SK-N-SH (cell line): ENCODE data around the gene FBN2. TPM values are rescaled to one million over a fixed set of nuclear protein-coding genes. Genes with fewer than 3 reads are reported as not detected.

ENCODE experiments used
- CTCF ChIA-PET: fragments of 300-600, 350-600 bp; formaldehyde crosslinking; extraction: SDS; loops from one replicate; lab custom pipeline; 2021; lab: Yijun Ruan, JAX
- POLR2A ChIA-PET: fragments of 350-600 bp; sonication (Branson Sonifier 250); formaldehyde crosslinking; extraction: SDS; loops from one replicate; lab custom pipeline; 2020; ENCODE audit warnings: antibody characterized with exemption, inconsistent platforms; lab: Yijun Ruan, JAX
- DNase-seq: peaks from one replicate; pipeline ENCODE4 v3.0.0; 2012
- H2AFZ ChIP-seq: fragments of 200-600 bp; sonication (generic); 2 replicates; pipeline ENCODE4 v1.8.1; 2016; ENCODE audit warnings: antibody characterized with exemption, mild to moderate bottlenecking, low read depth
- H3F3A ChIP-seq: fragments of 200-600 bp; sonication (generic); replicated peaks from 2 replicates; pipeline ENCODE3; 2016; ENCODE audit warnings: antibody characterized with exemption, mild to moderate bottlenecking; ENCODE audit not compliant: insufficient read depth
- H3K27ac ChIP-seq, 2 experiments: fragments of 200-500 bp in 1 of 2; fragments of 200-600 bp in 1 of 2; sonication (Bioruptor generic) in 1 of 2; sonication (generic), shearing (Covaris generic) in 1 of 2; 2 replicates each; pipeline versions ENCODE4 v1.5.1 to v1.6.1; 2014 to 2016; ENCODE audit warnings: low read depth in 2 of 2, inconsistent platforms in 1 of 2, low read length in 1 of 2, mild to moderate bottlenecking in 1 of 2, mixed read lengths in 1 of 2
- H3K27me3 ChIP-seq: fragments of 200-600 bp; sonication (generic), shearing (Covaris generic); 2 replicates; pipeline ENCODE4 v1.6.1; 2016; ENCODE audit warnings: mixed run types; ENCODE audit not compliant: insufficient read depth
- H3K36me3 ChIP-seq, 2 experiments: fragments of 200-500 bp in 1 of 2; fragments of 200-600 bp in 1 of 2; sonication (Bioruptor generic) in 1 of 2; sonication (generic) in 1 of 2; replicated peaks in 1 of 2; 2 replicates each; pipeline versions ENCODE3 to v1.5.1; 2014 to 2016; ENCODE audit warnings: low read length in 1 of 2, mild to moderate bottlenecking in 1 of 2; ENCODE audit not compliant: insufficient read depth in 2 of 2, control insufficient read depth in 1 of 2
- H3K4me1 ChIP-seq, 2 experiments: fragments of 200-500 bp in 1 of 2; fragments of 200-600 bp in 1 of 2; sonication (Bioruptor generic) in 1 of 2; sonication (generic), shearing (Covaris generic) in 1 of 2; 2 replicates each; pipeline versions ENCODE4 v1.5.1 to v1.6.1; 2014 to 2016; ENCODE audit warnings: low read depth in 1 of 2, low read length in 1 of 2, mixed run types in 1 of 2; ENCODE audit not compliant: insufficient read depth in 2 of 2, control insufficient read depth in 1 of 2
- H3K4me2 ChIP-seq: fragments of 200-600 bp; sonication (generic), shearing (Covaris generic); 2 replicates; pipeline ENCODE4 v1.6.1; 2017; ENCODE audit warnings: mixed run types
- H3K4me3 ChIP-seq, 2 experiments: fragments of 200-500 bp in 1 of 2; fragments of 200-600 bp in 1 of 2; sonication (Bioruptor generic) in 1 of 2; sonication (generic), shearing (Covaris generic) in 1 of 2; 2 replicates each; pipeline versions ENCODE4 v1.5.1 to v1.8.1; 2014 to 2016; ENCODE audit warnings: low read depth in 2 of 2, inconsistent platforms in 1 of 2, low read length in 1 of 2, mild to moderate bottlenecking in 1 of 2, mixed read lengths in 1 of 2, moderate library complexity in 1 of 2
- H3K79me2 ChIP-seq: fragments of 200-600 bp; sonication (generic); 2 replicates; pipeline ENCODE4 v1.8.1; 2017; ENCODE audit warnings: mild to moderate bottlenecking; ENCODE audit not compliant: insufficient read depth
- H3K9ac ChIP-seq: fragments of 200-600 bp; sonication (generic); 2 replicates; pipeline ENCODE4 v1.6.1; 2017; ENCODE audit warnings: mixed run types
- H3K9me2 ChIP-seq: fragments of 200-600 bp; sonication (generic); 2 replicates; pipeline ENCODE4 v1.6.1; 2017; ENCODE audit warnings: mixed run types
- H3K9me3 ChIP-seq: fragments of 200-600 bp; sonication (generic); 2 replicates; pipeline ENCODE4 v1.6.1; 2017; ENCODE audit warnings: mixed run types, mild to moderate bottlenecking, moderate library complexity
- H4K20me1 ChIP-seq: fragments of 200-600 bp; sonication (generic); 2 replicates; pipeline ENCODE4 v1.6.1; 2017; ENCODE audit warnings: mild to moderate bottlenecking, mixed run types; ENCODE audit not compliant: insufficient read depth
- ELF1 ChIP-seq: IDR thresholded peaks from 2 replicates; pipeline ENCODE4 v1.4.0; 2012
- GABPA ChIP-seq: IDR thresholded peaks from 2 replicates; pipeline ENCODE4 v1.4.0; 2012; ENCODE audit warnings: low read depth, mild to moderate bottlenecking
- GATA2 ChIP-seq: sonication (generic); formaldehyde crosslinking; IDR thresholded peaks from 2 replicates; pipeline ENCODE4 v1.5.0; 2020; ENCODE audit warnings: mild to moderate bottlenecking, missing genetic modification reagents
- MEF2A ChIP-seq: IDR thresholded peaks from 2 replicates; pipeline ENCODE4 v1.4.0; 2012; ENCODE audit warnings: low read depth, borderline replicate concordance
- POLR2AphosphoS5 ChIP-seq: IDR thresholded peaks from 2 replicates; pipeline ENCODE4 v1.6.1; 2012; ENCODE audit warnings: low read depth, low read length
- RAD21 ChIP-seq: IDR thresholded peaks from 2 replicates; pipeline ENCODE4 v1.6.1; 2012; ENCODE audit warnings: mild to moderate bottlenecking, low read length
- RCOR1 ChIP-seq: fragments of 150-350 bp; IDR thresholded peaks from 2 replicates; pipeline ENCODE4 v1.6.1; 2017; ENCODE audit warnings: antibody characterized with exemption, low read length
- SMC3 ChIP-seq: IDR thresholded peaks from 2 replicates; pipeline ENCODE4 v1.6.1; 2012; ENCODE audit warnings: low read depth, low read length, improper control_type of control experiment
- TCF12 ChIP-seq: IDR thresholded peaks from 2 replicates; pipeline ENCODE4 v1.4.0; 2012
- YY1 ChIP-seq: IDR thresholded peaks from 2 replicates; pipeline ENCODE4 v1.4.0; 2012; ENCODE audit warnings: low read depth, mild to moderate bottlenecking
- WGBS: methylation state at CpG from one replicate; pipeline ENCODE4 v1.1.6; 2017; ENCODE audit warnings: low lambda C conversion rate; 5-methylcytosine and 5-hydroxymethylcytosine counted together
- polyA plus RNA-seq, 3 experiments: library from polyadenylated mRNA; depleted of rRNA; stranded (reverse); fragments of >200 nt; gene quantifications; 2 replicates each; pipeline ENCODE4 v1.2.3, GENCODE V29; 2012
- TF ChIP-seq, protein P1 (sequence below): fragments of 200-600 bp; sonication (generic); IDR thresholded peaks from 2 replicates; pipeline ENCODE4 v1.6.1; 2017; ENCODE audit warnings: antibody characterized with exemption, mild to moderate bottlenecking, moderate library complexity
- TF ChIP-seq, protein P2 (sequence below): IDR thresholded peaks from 2 replicates; pipeline ENCODE4 v1.4.0; 2012; ENCODE audit warnings: low read depth
- TF ChIP-seq, protein P3 (sequence below): IDR thresholded peaks from 2 replicates; pipeline ENCODE4 v1.4.0; 2012; ENCODE audit warnings: low read depth, borderline replicate concordance

FBN2 gene
- polyA plus RNA-seq, 1 of the 3 experiments (the other 2 are of a cell fraction): 2.2 TPM

DNA sequence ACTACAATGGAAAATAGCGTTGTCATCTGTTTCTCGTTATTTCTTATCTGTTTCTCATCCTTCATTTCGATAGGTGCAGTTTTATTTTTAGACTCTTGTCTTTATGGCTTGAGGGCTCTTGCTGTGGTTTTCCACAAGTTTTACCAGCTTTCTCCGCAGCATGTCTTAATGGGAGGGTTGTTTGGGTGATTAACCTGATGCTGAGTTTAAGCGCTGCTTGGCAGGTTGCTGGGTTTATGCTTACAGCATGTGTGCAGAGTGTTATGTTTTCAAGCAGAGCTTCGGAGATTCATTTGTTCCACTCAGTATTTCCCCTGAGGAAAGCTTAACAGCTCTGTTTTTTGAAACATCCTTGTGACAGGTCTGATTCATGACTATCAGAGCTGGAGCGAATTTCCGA, 300.5 kb downstream of the FBN2 start:
- no peak overlapping the region for H3K4me3 ChIP-seq
- ChIA-PET CTCF (no interaction called here), POLR2A (no interaction called here)
- 5% methylated on average over 8 of the region's 8 CpGs for WGBS
- H3K9me2 ChIP-seq: no peaks in the 10 kb centered on the region
- no peaks in the 10 kb centered on the region for H3F3A ChIP-seq
- H3K4me1 ChIP-seq: peaks cover 0 to 6% of the 10 kb centered on the region in 2 experiments; a peak in 2 of 4 replicates
- H3K79me2 ChIP-seq: no peaks in the 10 kb centered on the region
- H3K27ac ChIP-seq: peak overlapping the region in 1 of 2 experiments; percentile 62; a peak in 1 of 4 replicates
- no peak overlapping the region for H3K4me2 ChIP-seq
- DNase-seq: no peak
- H3K36me3 ChIP-seq: no peaks in the 10 kb centered on the region
- H3K9ac ChIP-seq: no peak overlapping the region
- no peak overlapping the region for H2AFZ ChIP-seq
- TF ChIP-seq TCF12: 0 out of 2 replicates have a peak, but pooled peaks have one; percentile 14
- TF ChIP-seq SMC3: no peak
- no peaks in the 10 kb centered on the region for H4K20me1 ChIP-seq
- H3K27me3 ChIP-seq: peaks cover 11% of the 10 kb centered on the region; the same call in 1 of the 2 replicates
- no peaks in the 10 kb centered on the region for H3K9me3 ChIP-seq

DNA sequence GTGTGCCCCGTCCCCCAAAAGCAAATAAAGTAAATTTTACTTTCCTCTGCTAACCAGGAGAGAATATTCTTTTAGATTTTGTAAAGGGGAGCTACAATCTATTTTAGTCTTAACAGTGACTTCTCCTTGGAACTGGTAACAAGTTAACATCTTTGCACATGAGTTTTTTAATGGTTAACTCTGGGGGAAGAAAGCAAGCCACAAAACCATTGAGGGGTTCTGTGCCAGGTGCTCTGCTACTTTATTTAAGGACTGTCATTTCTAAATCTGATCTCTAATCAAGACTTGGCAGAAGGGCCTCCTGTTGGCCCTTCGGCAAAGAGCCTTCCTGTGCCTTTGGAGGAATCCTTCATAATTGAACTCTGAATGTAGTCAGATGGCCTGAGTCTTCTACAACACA, 301.0 kb downstream of the FBN2 start:
- POLR2A ChIA-PET: no interaction called here

DNA sequence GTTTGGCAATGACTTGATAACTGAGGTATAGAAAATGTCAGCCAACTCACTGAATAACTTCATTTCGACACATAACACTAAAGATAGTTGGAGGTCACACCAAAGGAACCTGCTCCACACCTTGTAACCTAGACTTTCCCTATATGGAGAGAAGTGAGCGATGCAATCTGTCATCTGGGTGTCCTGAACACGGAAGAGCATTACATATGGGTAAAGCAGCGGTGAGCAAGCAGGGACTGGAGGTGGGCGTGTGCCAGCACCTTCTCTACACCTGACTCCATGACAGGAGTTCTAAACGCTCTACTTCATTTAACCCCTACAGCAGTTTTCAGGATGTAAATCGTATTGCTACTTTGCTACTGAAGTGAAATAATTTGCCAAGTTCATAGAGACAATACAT, 301.7 kb downstream of the FBN2 start:
- no peaks in the 10 kb centered on the region for H3K79me2 ChIP-seq
- ChIA-PET POLR2A (no interaction called here), CTCF (no interaction called here)
- H3K27me3 ChIP-seq: peaks cover 11% of the 10 kb centered on the region; the same call in 1 of the 2 replicates
- peaks cover 0 to 6% of the 10 kb centered on the region in 2 experiments; a peak in 2 of 4 replicates for H3K4me1 ChIP-seq
- no peak overlapping the region for H3K9ac ChIP-seq
- WGBS: 16% methylated on average over 7 of the region's 7 CpGs
- no peaks in the 10 kb centered on the region for H3K9me2 ChIP-seq
- H3K4me3 ChIP-seq: no peak overlapping the region
- H3K36me3 ChIP-seq: no peaks in the 10 kb centered on the region
- H3K27ac ChIP-seq: no peak overlapping the region; a peak in 1 of 4 replicates
- no peaks in the 10 kb centered on the region for H4K20me1 ChIP-seq
- DNase-seq: no peak
- H3K9me3 ChIP-seq: no peaks in the 10 kb centered on the region
- no peak overlapping the region for H2AFZ ChIP-seq
- no peaks in the 10 kb centered on the region for H3F3A ChIP-seq
- no peak overlapping the region for H3K4me2 ChIP-seq
- TF ChIP-seq, protein P1, sequence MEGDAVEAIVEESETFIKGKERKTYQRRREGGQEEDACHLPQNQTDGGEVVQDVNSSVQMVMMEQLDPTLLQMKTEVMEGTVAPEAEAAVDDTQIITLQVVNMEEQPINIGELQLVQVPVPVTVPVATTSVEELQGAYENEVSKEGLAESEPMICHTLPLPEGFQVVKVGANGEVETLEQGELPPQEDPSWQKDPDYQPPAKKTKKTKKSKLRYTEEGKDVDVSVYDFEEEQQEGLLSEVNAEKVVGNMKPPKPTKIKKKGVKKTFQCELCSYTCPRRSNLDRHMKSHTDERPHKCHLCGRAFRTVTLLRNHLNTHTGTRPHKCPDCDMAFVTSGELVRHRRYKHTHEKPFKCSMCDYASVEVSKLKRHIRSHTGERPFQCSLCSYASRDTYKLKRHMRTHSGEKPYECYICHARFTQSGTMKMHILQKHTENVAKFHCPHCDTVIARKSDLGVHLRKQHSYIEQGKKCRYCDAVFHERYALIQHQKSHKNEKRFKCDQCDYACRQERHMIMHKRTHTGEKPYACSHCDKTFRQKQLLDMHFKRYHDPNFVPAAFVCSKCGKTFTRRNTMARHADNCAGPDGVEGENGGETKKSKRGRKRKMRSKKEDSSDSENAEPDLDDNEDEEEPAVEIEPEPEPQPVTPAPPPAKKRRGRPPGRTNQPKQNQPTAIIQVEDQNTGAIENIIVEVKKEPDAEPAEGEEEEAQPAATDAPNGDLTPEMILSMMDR: no peak
- TF ChIP-seq RAD21 (no peak), RCOR1 (no peak), GATA2 (no peak), GABPA (no peak), YY1 (no peak), ELF1 (no peak), MEF2A (no peak), POLR2AphosphoS5 (no peak)
- TF ChIP-seq, protein P2, sequence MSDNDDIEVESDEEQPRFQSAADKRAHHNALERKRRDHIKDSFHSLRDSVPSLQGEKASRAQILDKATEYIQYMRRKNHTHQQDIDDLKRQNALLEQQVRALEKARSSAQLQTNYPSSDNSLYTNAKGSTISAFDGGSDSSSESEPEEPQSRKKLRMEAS: no peak
- TF ChIP-seq, protein P3, sequence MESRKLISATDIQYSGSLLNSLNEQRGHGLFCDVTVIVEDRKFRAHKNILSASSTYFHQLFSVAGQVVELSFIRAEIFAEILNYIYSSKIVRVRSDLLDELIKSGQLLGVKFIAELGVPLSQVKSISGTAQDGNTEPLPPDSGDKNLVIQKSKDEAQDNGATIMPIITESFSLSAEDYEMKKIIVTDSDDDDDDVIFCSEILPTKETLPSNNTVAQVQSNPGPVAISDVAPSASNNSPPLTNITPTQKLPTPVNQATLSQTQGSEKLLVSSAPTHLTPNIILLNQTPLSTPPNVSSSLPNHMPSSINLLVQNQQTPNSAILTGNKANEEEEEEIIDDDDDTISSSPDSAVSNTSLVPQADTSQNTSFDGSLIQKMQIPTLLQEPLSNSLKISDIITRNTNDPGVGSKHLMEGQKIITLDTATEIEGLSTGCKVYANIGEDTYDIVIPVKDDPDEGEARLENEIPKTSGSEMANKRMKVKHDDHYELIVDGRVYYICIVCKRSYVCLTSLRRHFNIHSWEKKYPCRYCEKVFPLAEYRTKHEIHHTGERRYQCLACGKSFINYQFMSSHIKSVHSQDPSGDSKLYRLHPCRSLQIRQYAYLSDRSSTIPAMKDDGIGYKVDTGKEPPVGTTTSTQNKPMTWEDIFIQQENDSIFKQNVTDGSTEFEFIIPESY: no peak
- TF ChIP-seq, all 33 proteins: peak for 0

More for the DNA sequence above, 301.0 kb downstream of the FBN2 start:
- WGBS: 1% methylated on average over 2 of the region's 2 CpGs
- peak overlapping the region in 1 of 2 experiments; percentile 28; a peak in 1 of 4 replicates for H3K27ac ChIP-seq
- TF ChIP-seq GATA2: no peak
- no peaks in the 10 kb centered on the region for H3F3A ChIP-seq
- no peak for DNase-seq
- CTCF ChIA-PET: no interaction called here
- no peak overlapping the region for H3K4me2 ChIP-seq
- no peak overlapping the region for H3K4me3 ChIP-seq
- peaks cover 11% of the 10 kb centered on the region; the same call in 1 of the 2 replicates for H3K27me3 ChIP-seq
- H3K36me3 ChIP-seq: no peaks in the 10 kb centered on the region
- no peaks in the 10 kb centered on the region for H3K9me2 ChIP-seq
- no peaks in the 10 kb centered on the region for H3K9me3 ChIP-seq
- H4K20me1 ChIP-seq: no peaks in the 10 kb centered on the region
- H3K79me2 ChIP-seq: no peaks in the 10 kb centered on the region
- no peak overlapping the region for H2AFZ ChIP-seq
- no peak overlapping the region for H3K9ac ChIP-seq
- H3K4me1 ChIP-seq: peaks cover 0 to 6% of the 10 kb centered on the region in 2 experiments; a peak in 2 of 4 replicates
